ENCODE data around the gene COG3. TPM values are rescaled to one million over a fixed set of nuclear protein-coding genes. Genes with fewer than 3 reads are reported as not detected.
A peak's percentile ranks its signal among the peaks of the same experiment; 100 is the strongest.

Gene COG3
- total RNA-seq, 4 donors from 2014 or later: 31.9 to 41.9 (median 33.4) TPM

DNA sequence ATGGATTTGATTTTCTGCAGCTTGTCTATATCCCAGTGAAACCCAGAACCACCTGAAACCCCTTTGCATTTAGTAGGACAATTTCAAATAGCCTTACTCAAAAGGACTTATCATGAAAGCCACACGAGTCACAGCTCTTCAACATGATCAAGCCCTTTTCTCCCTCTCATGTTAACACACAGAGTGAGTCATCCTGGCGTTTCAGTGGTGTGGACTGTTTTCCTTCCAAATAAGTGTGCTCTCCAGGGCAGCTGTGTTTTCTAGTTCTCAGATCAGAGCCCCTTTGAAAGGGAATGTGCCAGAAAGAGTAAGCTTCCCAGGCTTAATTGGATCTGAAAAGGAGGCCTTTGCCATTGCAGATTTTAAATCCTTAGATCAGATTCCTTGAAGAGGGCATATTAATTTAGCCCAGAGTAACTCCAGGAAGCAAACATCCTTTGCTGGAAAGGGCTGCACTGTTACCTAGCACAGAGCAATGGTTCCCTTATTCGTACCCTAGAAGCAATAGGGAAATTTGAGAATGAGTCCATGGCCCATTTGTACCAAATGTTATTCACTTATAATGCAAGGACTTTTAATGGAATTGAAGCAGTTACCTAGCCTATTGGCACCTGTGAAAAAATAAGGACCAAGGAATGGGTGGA lies 99.5 kb downstream of the COG3 start:
- no peak overlapping the region for H3K4me3 ChIP-seq (ENCODE audit: low read depth, poor library complexity, severe bottlenecking)
- intact Hi-C loops (cut with DNase I; ENCODE audit: low total_unique reads): no loop called here
- DNase-seq (ENCODE audit: low spot score in 2 of 2): peak in 1 of 2 donors; percentile 14
- TF ChIP-seq, protein P1, sequence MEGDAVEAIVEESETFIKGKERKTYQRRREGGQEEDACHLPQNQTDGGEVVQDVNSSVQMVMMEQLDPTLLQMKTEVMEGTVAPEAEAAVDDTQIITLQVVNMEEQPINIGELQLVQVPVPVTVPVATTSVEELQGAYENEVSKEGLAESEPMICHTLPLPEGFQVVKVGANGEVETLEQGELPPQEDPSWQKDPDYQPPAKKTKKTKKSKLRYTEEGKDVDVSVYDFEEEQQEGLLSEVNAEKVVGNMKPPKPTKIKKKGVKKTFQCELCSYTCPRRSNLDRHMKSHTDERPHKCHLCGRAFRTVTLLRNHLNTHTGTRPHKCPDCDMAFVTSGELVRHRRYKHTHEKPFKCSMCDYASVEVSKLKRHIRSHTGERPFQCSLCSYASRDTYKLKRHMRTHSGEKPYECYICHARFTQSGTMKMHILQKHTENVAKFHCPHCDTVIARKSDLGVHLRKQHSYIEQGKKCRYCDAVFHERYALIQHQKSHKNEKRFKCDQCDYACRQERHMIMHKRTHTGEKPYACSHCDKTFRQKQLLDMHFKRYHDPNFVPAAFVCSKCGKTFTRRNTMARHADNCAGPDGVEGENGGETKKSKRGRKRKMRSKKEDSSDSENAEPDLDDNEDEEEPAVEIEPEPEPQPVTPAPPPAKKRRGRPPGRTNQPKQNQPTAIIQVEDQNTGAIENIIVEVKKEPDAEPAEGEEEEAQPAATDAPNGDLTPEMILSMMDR (IDR thresholded peaks at IDR 0.05): no peak
- no peak for TF ChIP-seq POLR2A (IDR thresholded peaks at IDR 0.05)
- 26 to 31% methylated on average over 3 of the region's 3 CpGs for WGBS, 2 donors

GRCh38 chr13:45565331-45565730 lies 100.6 kb downstream of the COG3 start:
- no peak overlapping the region for H3K4me3 ChIP-seq (ENCODE audit: low read depth, poor library complexity, severe bottlenecking)
- no peak for DNase-seq (ENCODE audit: low spot score in 2 of 2)
- TF ChIP-seq, protein P1 (IDR thresholded peaks at IDR 0.05): no peak
- TF ChIP-seq POLR2A (IDR thresholded peaks at IDR 0.05): no peak
- intact Hi-C loops (cut with DNase I; ENCODE audit: low total_unique reads): no loop called here

GRCh38 chr13:45575146-45575829 lies 110.5 kb downstream of the COG3 start:
- WGBS, 2 donors: 82 to 83% methylated on average over 16 of the region's 16 CpGs
- no peak for TF ChIP-seq POLR2A (IDR thresholded peaks at IDR 0.05)
- TF ChIP-seq, protein P1 (IDR thresholded peaks at IDR 0.05): no peak
- intact Hi-C loops (cut with DNase I; ENCODE audit: low total_unique reads): no loop called here
- no peak overlapping the region for H3K4me3 ChIP-seq (ENCODE audit: low read depth, poor library complexity, severe bottlenecking)
- DNase-seq (ENCODE audit: low spot score in 2 of 2): peak in 1 of 2 donors; percentile 54

DNA sequence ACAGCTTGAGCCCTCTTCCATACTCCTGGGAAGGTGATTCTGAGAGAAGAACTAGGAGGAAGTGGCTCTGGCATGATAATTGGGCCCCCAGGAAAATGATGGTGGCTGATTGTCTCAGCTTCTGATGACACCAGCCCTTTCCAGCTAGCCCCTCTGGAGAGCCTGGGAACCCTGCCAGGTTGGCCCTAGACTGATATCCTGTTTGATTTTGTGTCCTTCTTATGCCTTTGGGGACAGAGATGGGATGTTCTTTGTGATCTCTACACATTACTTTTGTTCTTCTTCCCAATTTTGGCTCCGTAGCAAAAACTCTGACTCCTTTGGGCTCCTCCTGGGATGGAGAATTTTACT lies 111.1 kb downstream of the COG3 start:
- H3K4me3 ChIP-seq (ENCODE audit: low read depth, poor library complexity, severe bottlenecking): no peak overlapping the region
- WGBS, 2 donors: 57 to 61% methylated on average over 1 of the region's 1 CpG
- no peak for TF ChIP-seq POLR2A (IDR thresholded peaks at IDR 0.05)
- TF ChIP-seq, protein P1 (IDR thresholded peaks at IDR 0.05): no peak
- DNase-seq (ENCODE audit: low spot score in 2 of 2): peak in 1 of 2 donors; percentile 70
- intact Hi-C loops (cut with DNase I; ENCODE audit: low total_unique reads): no loop called here

DNA sequence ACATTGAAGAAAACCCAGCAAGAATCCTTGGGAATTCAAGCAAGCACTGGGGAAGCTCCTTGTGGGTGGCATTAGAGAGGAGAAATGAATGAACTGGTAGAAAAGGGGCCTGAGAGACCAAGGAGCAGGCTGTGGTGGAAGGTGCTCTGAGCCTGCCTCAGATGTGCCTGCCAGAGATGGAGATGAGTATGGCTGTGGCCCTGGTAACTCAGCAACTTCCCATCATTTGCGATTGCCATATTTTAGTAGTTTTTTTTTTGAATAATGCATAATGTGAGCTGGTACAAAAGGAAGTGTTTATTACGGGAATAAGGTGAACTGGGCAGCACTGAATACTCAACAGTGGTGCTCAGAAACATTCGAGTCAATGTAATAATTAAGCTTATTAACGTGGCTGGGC lies 111.7 kb downstream of the COG3 start:
- intact Hi-C loops (cut with DNase I; ENCODE audit: low total_unique reads): no loop called here
- TF ChIP-seq, protein P1 (IDR thresholded peaks at IDR 0.05): no peak
- TF ChIP-seq POLR2A (IDR thresholded peaks at IDR 0.05): no peak

More for the DNA sequence above, 111.7 kb downstream of the COG3 start:
- DNase-seq (ENCODE audit: low spot score in 2 of 2): peak in 1 of 2 donors; percentile 15
- H3K4me3 ChIP-seq (ENCODE audit: low read depth, poor library complexity, severe bottlenecking): no peak overlapping the region
- 80 to 87% methylated on average over 4 of the region's 4 CpGs for WGBS, 2 donors

Measured in lower leg skin (tissue), 4 donors.